Measurements from ENCODE around the gene HSD17B4.
"Not testable (repeated sequence)": the region's sequence is repeated elsewhere in the genome, so short reads cannot be mapped to it uniquely, and the experiment has no call there.

The HSD17B4 gene, protein sequence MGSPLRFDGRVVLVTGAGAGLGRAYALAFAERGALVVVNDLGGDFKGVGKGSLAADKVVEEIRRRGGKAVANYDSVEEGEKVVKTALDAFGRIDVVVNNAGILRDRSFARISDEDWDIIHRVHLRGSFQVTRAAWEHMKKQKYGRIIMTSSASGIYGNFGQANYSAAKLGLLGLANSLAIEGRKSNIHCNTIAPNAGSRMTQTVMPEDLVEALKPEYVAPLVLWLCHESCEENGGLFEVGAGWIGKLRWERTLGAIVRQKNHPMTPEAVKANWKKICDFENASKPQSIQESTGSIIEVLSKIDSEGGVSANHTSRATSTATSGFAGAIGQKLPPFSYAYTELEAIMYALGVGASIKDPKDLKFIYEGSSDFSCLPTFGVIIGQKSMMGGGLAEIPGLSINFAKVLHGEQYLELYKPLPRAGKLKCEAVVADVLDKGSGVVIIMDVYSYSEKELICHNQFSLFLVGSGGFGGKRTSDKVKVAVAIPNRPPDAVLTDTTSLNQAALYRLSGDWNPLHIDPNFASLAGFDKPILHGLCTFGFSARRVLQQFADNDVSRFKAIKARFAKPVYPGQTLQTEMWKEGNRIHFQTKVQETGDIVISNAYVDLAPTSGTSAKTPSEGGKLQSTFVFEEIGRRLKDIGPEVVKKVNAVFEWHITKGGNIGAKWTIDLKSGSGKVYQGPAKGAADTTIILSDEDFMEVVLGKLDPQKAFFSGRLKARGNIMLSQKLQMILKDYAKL

DNA sequence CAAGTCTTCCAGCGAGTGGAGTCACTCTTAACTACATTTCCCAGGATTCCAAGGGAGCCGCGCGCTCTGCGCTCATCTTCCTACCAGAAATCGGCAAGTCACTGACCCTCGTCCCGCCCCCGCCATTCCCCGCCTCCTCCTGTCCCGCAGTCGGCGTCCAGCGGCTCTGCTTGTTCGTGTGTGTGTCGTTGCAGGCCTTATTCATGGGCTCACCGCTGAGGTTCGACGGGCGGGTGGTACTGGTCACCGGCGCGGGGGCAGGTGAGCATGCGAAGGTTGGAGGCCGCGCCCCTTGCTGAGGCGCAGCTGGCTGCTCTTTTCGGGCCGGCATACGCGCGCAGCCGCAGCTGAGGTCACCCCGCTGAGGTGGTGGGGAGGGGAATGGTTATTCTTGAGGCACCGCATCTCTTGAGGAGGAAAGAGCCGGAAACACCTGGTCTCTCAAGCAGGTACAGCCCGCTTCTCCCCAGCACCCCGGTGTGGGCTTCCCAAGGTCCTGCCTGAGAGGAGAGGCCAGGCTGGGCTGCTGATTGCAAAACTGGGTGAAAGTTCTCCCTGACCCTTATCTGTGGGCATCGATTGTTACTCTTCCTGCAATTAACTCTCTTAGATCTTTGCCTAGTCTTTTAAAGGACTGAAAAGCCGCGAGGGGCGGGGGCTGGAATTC lies at the start of gene HSD17B4:
HSD17B4 (plus strand) TSS at position 125 of the 667 bp plus-strand sequence; CDS start at position 204, 79 bp downstream.
- peak; percentile 88 for DNase-seq (ENCODE audit: low spot score)

- DNase-seq (ENCODE audit: low spot score), result no peak
Measured at GRCh38 chr5:119402555-119402954, 49.7 kb upstream of the HSD17B4 start.

DNA sequence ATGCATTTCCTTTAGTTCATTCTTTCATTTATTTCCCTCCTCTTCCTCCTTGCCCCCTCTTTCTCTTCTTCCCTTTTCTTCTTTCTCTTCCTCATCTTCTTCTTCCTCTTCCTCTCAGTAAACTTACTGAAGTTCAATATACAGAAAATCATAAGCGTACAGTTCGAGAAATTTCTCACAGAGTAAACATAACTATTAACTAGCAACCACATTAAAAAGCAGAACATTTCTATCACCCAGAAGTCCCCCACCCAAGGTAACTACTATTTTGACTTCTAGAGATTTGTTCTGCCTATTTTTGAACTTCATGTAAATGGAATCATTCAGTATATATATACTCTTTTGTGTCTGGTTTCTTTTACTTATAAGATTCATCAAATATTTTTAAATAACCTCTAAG lies 48.3 kb upstream of the HSD17B4 start:
- no peak for DNase-seq (ENCODE audit: low spot score)

DNA sequence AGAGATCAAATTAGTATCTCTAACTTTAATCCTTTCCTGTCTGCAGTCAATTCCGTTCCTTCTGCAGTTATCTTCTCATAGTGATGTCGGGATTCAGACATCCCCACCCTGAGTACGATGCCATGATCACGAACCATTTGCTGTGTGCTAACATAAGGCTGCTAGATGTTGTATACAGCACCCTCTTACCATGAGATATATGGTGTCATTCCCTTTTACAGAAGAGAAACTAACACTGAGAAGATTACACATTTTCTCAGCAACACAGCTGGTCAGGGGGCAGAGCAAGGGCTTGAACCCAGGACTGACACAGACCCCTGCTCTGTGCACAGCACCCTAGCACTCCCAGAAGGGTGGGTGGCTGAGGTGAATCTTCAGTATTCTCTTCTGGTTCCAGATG lies 46.9 kb upstream of the HSD17B4 start:
- no peak for DNase-seq (ENCODE audit: low spot score)

DNA sequence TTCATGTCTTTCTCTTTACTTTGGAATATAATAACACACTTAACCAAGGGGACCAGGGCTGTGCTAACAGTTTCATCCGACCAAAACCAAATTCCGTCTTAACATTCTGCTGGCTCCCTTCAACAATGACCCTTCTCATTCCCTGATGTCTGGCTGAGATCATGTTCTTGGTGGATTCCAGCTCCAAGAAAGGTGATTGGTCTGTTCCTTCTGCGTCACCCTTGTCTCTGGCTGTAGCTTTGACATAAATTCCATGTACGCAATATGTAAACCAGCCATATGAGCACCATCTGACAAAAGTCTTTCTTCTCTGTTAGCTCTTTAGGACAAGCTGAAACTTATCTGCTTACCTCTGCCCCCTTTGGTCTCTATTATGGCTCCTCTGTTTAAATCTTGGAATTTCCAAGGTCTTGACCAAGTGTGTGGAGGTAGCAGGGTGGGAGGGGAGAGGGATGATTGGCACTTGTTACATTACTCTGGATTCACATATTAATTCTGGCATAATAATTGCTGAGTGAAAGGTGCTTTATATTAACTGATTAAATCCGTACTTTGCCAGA lies 45.7 kb upstream of the HSD17B4 start:
- DNase-seq (ENCODE audit: low spot score), result no peak

DNA sequence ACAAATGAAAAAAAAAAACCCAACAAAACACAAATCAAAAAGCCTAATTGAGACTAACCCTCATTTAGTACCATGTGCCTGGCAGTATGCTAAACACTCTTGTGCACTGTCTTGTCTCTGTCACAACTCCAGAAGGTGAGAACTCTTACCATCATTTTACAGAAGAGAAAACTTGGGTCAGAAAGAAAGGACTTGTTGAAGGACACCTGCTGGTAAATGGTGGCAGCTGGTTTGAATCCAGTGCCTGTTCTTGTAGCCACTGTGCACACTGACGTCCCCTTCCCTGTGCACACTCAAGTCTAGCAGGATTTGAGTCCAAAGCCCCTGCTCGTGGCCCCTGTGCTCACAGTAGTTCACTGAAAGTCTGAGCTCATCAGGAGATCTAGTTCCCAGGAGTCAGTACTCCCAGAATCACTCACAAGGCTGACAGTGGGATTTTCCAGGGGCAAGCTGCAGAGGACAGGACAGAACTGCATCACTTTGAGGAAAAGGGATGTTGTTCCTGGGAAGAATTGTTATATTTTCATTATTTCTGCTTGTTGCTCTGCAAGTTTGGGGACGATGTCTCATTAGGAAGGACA lies 43.0 kb upstream of the HSD17B4 start:
- DNase-seq (ENCODE audit: low spot score), result no peak

DNA sequence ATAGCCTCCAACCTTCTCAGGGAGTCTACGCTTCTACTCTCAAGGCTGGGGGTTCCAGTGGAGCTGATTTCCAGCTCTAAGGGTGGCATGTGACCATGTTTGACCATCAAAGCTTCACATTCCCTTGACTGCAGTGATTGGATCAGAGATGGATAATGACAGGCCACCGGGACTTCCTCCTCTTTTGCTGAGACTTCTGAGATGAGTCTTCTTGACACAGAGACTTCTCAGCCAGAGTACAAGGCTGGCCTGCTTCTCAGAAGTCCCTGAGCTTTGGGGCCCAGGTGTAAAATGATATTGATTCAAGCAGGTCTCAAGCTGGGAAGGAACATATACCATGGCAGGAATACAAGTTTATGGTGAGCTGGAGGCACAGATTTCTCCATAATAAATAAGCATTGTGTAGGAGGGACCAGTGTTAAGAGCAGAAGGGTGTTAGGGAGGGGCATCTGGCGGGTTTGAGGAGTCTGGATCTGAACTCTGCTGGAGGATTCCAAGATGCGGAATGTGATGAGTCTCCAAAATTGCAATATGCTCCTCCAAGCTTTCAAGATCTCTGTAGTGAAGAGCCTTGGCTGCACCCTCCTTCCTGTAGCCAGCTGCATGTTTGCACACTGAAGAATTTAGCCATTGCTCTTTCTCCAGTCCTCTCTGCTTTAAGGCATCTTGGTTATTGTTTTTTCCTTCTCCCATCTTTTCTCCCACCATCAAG lies 41.7 kb upstream of the HSD17B4 start:
- DNase-seq (ENCODE audit: low spot score), result no peak

DNA sequence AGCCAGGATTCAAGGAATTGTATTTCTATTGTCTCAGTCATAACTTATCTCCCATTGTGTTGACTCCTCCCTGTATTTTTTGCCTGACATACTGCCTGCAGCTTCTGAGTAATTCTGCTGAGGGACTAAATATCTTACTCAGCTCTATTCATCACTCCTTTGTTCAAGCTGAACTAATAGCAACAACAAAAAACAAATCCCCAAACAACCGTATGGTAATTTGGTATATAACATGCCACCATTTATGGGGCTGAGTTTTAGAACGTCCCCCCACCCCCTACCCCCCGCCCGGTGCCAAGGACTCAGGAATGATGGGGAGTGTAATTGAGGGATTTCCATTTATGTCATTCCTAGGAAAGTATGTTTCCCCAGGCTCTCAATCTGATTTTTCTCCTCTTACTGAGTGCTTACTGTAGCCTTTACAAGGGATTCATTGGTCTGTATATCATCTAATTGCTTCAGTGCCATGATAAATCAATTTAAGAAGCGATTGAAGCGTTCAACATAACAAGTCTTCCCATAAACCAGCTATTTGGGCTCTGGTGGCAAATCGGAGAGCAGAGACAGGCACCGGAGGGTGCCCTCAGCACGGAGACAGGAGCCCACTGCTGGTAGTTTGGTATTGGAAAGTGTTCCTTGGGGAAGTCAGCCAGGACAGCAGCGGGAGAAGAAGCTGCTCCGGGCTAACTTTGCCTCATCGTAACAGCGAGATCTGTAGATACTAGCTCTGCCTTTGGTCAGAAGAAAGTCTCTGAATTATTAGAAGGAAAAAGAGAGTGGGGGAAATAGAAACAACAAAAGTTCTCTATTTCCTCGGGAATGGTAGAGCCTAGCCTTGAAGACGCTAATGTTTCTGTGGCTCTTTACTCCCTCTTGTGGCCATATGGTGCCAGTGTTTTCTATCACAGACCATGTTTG lies 40.7 kb upstream of the HSD17B4 start:
- peak; percentile 77 for DNase-seq (ENCODE audit: low spot score)

- no peak for DNase-seq (ENCODE audit: low spot score)
Measured at GRCh38 chr5:119412279-119413227, 39.7 kb upstream of the HSD17B4 start.

DNA sequence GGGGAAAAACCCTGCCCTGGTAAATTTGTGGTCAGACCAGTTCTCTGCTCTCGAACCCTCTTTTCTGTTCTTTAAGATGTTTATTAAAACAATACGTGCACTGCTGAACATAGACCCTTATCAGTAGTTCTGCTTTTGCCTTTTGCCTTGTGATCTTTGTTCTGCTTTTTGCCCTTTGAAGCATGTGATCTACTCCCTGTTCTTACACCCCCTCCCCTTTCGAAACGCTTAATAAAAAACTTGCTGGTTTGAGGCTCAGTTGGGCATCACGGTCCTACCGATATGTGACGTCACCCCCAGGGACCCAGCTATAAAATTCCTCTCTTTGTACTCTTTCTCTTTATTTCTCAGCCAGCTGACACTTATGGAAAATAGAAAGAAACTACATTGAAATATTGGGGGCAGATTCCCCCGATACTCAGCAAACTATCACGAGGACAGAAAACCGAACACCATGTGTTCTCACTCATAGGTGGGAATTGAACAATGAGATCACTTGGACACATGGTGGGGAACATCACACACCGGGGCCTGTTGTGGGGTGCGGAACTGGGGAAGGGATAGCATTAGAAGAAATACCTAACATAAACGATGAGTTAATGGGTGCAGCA lies 38.1 kb upstream of the HSD17B4 start:
- DNase-seq (ENCODE audit: low spot score), result not testable (repeated sequence)

GRCh38 chr5:119417891-119418605 lies 34.2 kb upstream of the HSD17B4 start:
- no peak for DNase-seq (ENCODE audit: low spot score)

GRCh38 chr5:119418606-119419100 lies 33.6 kb upstream of the HSD17B4 start:
- no peak for DNase-seq (ENCODE audit: low spot score)

DNA sequence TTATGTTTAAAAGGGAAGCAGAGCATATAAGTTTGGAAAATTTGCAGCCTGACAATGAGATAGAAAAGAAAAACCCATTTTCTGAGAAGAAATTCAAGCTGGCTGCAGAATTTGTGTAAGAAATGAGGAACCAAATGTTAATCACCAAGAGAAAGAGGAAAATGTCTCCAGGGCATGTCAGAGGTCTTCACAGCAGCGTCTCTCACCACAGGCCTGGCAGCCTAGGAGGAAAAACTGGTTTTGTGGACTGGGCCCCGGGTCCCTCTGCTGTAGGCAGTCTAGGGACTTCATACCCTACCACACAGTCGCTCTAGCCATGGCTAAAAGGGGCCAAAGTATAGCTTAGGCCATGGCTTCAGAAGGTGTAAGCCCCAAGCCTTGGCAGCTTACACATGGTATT lies 32.1 kb upstream of the HSD17B4 start:
- DNase-seq (ENCODE audit: low spot score), result no peak

- no peak for DNase-seq (ENCODE audit: low spot score)
Measured at GRCh38 chr5:119426057-119426456, 26.2 kb upstream of the HSD17B4 start.

- no peak for DNase-seq (ENCODE audit: low spot score)
Measured at GRCh38 chr5:119427060-119427459, 25.2 kb upstream of the HSD17B4 start.

GRCh38 chr5:119427596-119427995 lies 24.7 kb upstream of the HSD17B4 start:
- DNase-seq (ENCODE audit: low spot score), result not testable (repeated sequence)

- DNase-seq (ENCODE audit: low spot score), result not testable (repeated sequence)
Measured at GRCh38 chr5:119428166-119428565, 24.1 kb upstream of the HSD17B4 start.

- DNase-seq (ENCODE audit: low spot score), result not testable (repeated sequence)
Measured at GRCh38 chr5:119428574-119428973, 23.7 kb upstream of the HSD17B4 start.

Data from left forelimb (tissue), 1 donor.